Measurements from ENCODE around the gene CCBE1. TPM values are rescaled to one million over a fixed set of nuclear protein-coding genes. Genes with fewer than 3 reads are reported as not detected.

The CCBE1 gene
- polyA plus RNA-seq, 1 of the 3 experiments (the other 2 are of a cell fraction) = 5.0 TPM

GRCh38 chr18:59395226-59396175 is 301.7 kb downstream of the CCBE1 start:
- H3K9me2 ChIP-seq = no peaks in the 10 kb centered on the region
- no peak overlapping the region for H3K4me2 ChIP-seq
- ChIA-PET POLR2A (no interaction called here), CTCF (interaction anchor here (1.3 to 1.7 kb wide), 2 partner anchors 146 to 428 kb away, joined by 3 to 11 read pairs; no protein-coding TSS in a partner anchor)
- TF ChIP-seq TAF1 (IDR thresholded peaks at IDR 0.05; ENCODE audit: borderline replicate concordance, low read depth, low read length) = no peak
- TF ChIP-seq TEAD4 (IDR thresholded peaks at IDR 0.05; ENCODE audit: borderline replicate concordance, insufficient read depth) = no peak
- TF ChIP-seq, protein P1, sequence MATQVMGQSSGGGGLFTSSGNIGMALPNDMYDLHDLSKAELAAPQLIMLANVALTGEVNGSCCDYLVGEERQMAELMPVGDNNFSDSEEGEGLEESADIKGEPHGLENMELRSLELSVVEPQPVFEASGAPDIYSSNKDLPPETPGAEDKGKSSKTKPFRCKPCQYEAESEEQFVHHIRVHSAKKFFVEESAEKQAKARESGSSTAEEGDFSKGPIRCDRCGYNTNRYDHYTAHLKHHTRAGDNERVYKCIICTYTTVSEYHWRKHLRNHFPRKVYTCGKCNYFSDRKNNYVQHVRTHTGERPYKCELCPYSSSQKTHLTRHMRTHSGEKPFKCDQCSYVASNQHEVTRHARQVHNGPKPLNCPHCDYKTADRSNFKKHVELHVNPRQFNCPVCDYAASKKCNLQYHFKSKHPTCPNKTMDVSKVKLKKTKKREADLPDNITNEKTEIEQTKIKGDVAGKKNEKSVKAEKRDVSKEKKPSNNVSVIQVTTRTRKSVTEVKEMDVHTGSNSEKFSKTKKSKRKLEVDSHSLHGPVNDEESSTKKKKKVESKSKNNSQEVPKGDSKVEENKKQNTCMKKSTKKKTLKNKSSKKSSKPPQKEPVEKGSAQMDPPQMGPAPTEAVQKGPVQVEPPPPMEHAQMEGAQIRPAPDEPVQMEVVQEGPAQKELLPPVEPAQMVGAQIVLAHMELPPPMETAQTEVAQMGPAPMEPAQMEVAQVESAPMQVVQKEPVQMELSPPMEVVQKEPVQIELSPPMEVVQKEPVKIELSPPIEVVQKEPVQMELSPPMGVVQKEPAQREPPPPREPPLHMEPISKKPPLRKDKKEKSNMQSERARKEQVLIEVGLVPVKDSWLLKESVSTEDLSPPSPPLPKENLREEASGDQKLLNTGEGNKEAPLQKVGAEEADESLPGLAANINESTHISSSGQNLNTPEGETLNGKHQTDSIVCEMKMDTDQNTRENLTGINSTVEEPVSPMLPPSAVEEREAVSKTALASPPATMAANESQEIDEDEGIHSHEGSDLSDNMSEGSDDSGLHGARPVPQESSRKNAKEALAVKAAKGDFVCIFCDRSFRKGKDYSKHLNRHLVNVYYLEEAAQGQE (IDR thresholded peaks at IDR 0.05; ENCODE audit: low read depth, low read length) = no peak
- TF ChIP-seq, protein P2, sequence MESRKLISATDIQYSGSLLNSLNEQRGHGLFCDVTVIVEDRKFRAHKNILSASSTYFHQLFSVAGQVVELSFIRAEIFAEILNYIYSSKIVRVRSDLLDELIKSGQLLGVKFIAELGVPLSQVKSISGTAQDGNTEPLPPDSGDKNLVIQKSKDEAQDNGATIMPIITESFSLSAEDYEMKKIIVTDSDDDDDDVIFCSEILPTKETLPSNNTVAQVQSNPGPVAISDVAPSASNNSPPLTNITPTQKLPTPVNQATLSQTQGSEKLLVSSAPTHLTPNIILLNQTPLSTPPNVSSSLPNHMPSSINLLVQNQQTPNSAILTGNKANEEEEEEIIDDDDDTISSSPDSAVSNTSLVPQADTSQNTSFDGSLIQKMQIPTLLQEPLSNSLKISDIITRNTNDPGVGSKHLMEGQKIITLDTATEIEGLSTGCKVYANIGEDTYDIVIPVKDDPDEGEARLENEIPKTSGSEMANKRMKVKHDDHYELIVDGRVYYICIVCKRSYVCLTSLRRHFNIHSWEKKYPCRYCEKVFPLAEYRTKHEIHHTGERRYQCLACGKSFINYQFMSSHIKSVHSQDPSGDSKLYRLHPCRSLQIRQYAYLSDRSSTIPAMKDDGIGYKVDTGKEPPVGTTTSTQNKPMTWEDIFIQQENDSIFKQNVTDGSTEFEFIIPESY (IDR thresholded peaks at IDR 0.05; ENCODE audit: borderline replicate concordance, low read depth) = no peak
- TF ChIP-seq EZH2phosphoT487 (IDR thresholded peaks at IDR 0.05; ENCODE audit: borderline replicate concordance, low read depth) = no peak
- TF ChIP-seq YY1 (IDR thresholded peaks at IDR 0.05; ENCODE audit: low read depth) = no peak
- TF ChIP-seq JUND (IDR thresholded peaks at IDR 0.05) = no peak
- TF ChIP-seq ELF1 (IDR thresholded peaks at IDR 0.05) = no peak
- TF ChIP-seq USF2 (IDR thresholded peaks at IDR 0.05; ENCODE audit: borderline replicate concordance, low read depth, low read length) = no peak
- TF ChIP-seq FOXM1 (IDR thresholded peaks at IDR 0.05; ENCODE audit: low read depth) = no peak
- no peak for TF ChIP-seq NFIC (IDR thresholded peaks at IDR 0.05; ENCODE audit: borderline replicate concordance)
- 72% methylated on average over 10 of the region's 10 CpGs for WGBS (ENCODE audit: low lambda C conversion rate)
- no peak for DNase-seq
- H3K79me2 ChIP-seq (ENCODE audit: insufficient read depth) = no peaks in the 10 kb centered on the region
- H3K27me3 ChIP-seq (ENCODE audit: insufficient read depth) = no peaks in the 10 kb centered on the region
- H3K27ac ChIP-seq (ENCODE audit: low read depth in 2 of 2, low read length in 1 of 2) = no peak overlapping the region
- no peak overlapping the region for H3K9ac ChIP-seq
- no peaks in the 10 kb centered on the region for H3K36me3 ChIP-seq (replicated peaks in 1 of 2; ENCODE audit: control insufficient read depth in 1 of 2, insufficient read depth in 2 of 2, low read length in 1 of 2)
- no peaks in the 10 kb centered on the region for H3K4me1 ChIP-seq (ENCODE audit: control insufficient read depth in 1 of 2, insufficient read depth in 2 of 2, low read depth in 1 of 2, low read length in 1 of 2)
- H3K9me3 ChIP-seq = no peaks in the 10 kb centered on the region
- H3K4me3 ChIP-seq (ENCODE audit: low read depth in 2 of 2, low read length in 1 of 2) = no peak overlapping the region
- H2AFZ ChIP-seq (ENCODE audit: low read depth) = no peak overlapping the region
- H4K20me1 ChIP-seq (ENCODE audit: insufficient read depth) = no peaks in the 10 kb centered on the region
- H3F3A ChIP-seq (replicated peaks; ENCODE audit: insufficient read depth) = no peaks in the 10 kb centered on the region
